CD4-positive, alpha-beta memory T cell (primary cell): ENCODE data around the gene OXA1L. TPM values are rescaled to one million over a fixed set of nuclear protein-coding genes. Genes with fewer than 3 reads are reported as not detected.
"Not testable (repeated sequence)": the region's sequence is repeated elsewhere in the genome, so short reads cannot be mapped to it uniquely, and the experiment has no call there.

Experiments
- CTCF ChIA-PET: fragments of 350-600 bp; sonication (Branson Sonifier 250); formaldehyde crosslinking; loops from one replicate; lab custom pipeline; 2021; ENCODE audit warnings: inconsistent platforms; ENCODE audit not compliant: partially characterized antibody; lab: Charles Lee
- POLR2A ChIA-PET: fragments of 350-600 bp; sonication (Branson Sonifier 250); formaldehyde crosslinking; loops from one replicate; lab custom pipeline; 2021; ENCODE audit not compliant: partially characterized antibody; lab: Charles Lee
- DNase-seq, 5 donors: peaks; one replicate each; pipeline versions ENCODE4 v3.0.0 to v3.0.0-alpha.2; 2020 to 2022; ENCODE audit warnings: mixed read lengths in 1 of 5
- H3K27ac ChIP-seq: one replicate; pipeline ENCODE4 v1.7.0; 2013; ENCODE audit warnings: low read depth, low read length
- H3K27me3 ChIP-seq: 2 replicates; pipeline ENCODE4 v1.7.0; 2013; ENCODE audit warnings: mild to moderate bottlenecking, low read length, moderate library complexity; ENCODE audit not compliant: insufficient read depth
- H3K36me3 ChIP-seq: 2 replicates; pipeline ENCODE4 v1.7.0; 2013; ENCODE audit warnings: mild to moderate bottlenecking, low read length, moderate library complexity; ENCODE audit not compliant: insufficient read depth
- H3K4me1 ChIP-seq: 2 replicates; pipeline ENCODE4 v1.7.0; 2013; ENCODE audit warnings: mild to moderate bottlenecking, low read length, moderate library complexity; ENCODE audit not compliant: insufficient read depth
- H3K4me3 ChIP-seq, 2 donors: one replicate each; pipeline ENCODE4 v1.7.0; 2013; ENCODE audit warnings: low read length in 2 of 2, mild to moderate bottlenecking in 1 of 2
- H3K9me3 ChIP-seq, 2 donors: one replicate each; pipeline ENCODE4 v1.7.0; 2013; ENCODE audit warnings: low read length in 2 of 2, control low read depth in 1 of 2; ENCODE audit not compliant: control insufficient read depth in 1 of 2
- H3K27ac Mint-ChIP-seq, 7 donors: one replicate each; pipeline ENCODE4 v1.8.0; 2020 to 2021; ENCODE audit warnings: mixed read lengths in 7 of 7, mild to moderate bottlenecking in 6 of 7, inconsistent platforms in 3 of 7, moderate library complexity in 3 of 7
- H3K27me3 Mint-ChIP-seq, 2 donors: one replicate each; pipeline ENCODE4 v1.8.0; 2020 to 2021; ENCODE audit warnings: mixed read lengths in 2 of 2
- H3K36me3 Mint-ChIP-seq, 2 donors: one replicate each; pipeline ENCODE4 v1.8.0; 2020 to 2021; ENCODE audit warnings: mixed read lengths in 2 of 2, inconsistent platforms in 1 of 2, mild to moderate bottlenecking in 1 of 2
- H3K4me1 Mint-ChIP-seq, 4 donors: one replicate each; pipeline ENCODE4 v1.8.0; 2020 to 2021; ENCODE audit warnings: mixed read lengths in 4 of 4, mild to moderate bottlenecking in 1 of 4
- H3K4me3 Mint-ChIP-seq, 8 donors: one replicate each; pipeline ENCODE4 v1.8.0; 2020 to 2021; ENCODE audit warnings: mixed read lengths in 8 of 8, mild to moderate bottlenecking in 7 of 8, moderate library complexity in 6 of 8, inconsistent platforms in 3 of 8
- H3K9me3 Mint-ChIP-seq, 8 donors: one replicate each; pipeline ENCODE4 v1.8.0; 2020 to 2021; ENCODE audit warnings: mixed read lengths in 8 of 8, mild to moderate bottlenecking in 5 of 8, inconsistent platforms in 3 of 8, moderate library complexity in 1 of 8
- intact Hi-C: fragments of 100-400 bp; cut with micrococcal nuclease; formaldehyde crosslinking; loops from one replicate; pipeline ENCODE4 v1.15.1; 2023
- polyA plus RNA-seq, 2 donors: library from polyadenylated mRNA; unstranded; fragments of 300-500 nt; fragmentation: Illumina TruSeq; gene quantifications; one replicate each; pipeline ENCODE4 v1.2.3, GENCODE V29; 2021
- total RNA-seq, 2 experiments: library from RNA; stranded (reverse); gene quantifications; one replicate each; pipeline ENCODE4 v1.2.3, GENCODE V29; 2021

Gene OXA1L
- total RNA-seq (100 to 1,000 TPM; 129 to 137 TPM), polyA plus RNA-seq (10 to 100 TPM; 54.6 to 66.1 TPM)

GRCh38 chr14:22766457-22767322 is at the start of gene OXA1L:
TSS of gene OXA1L (plus strand) at chr14:22766688. CDS start at chr14:22766702, 14 bp downstream.
- peaks cover 0 to 2% of the 10 kb centered on the region in 2 donors for H3K9me3 ChIP-seq
- no peaks in the 10 kb centered on the region for H3K27me3 ChIP-seq
- intact Hi-C loops: loop anchor here (1.0 to 5.0 kb wide), 7 partner anchors 54 to 1256 kb away; partner anchors contain the start of genes DAD1, METTL3, MRPL52 and RBM23
- H3K4me1 ChIP-seq: peaks cover 24% of the 10 kb centered on the region
- Mint-ChIP-seq H3K9me3 (peaks cover 0 to 12% (median 8%) of the 10 kb centered on the region in 8 donors), H3K36me3 (peaks cover 46 to 50% of the 10 kb centered on the region in 2 donors), H3K27me3 (no peaks in the 10 kb centered on the region), H3K4me1 (peaks cover 26 to 39% (median 34%) of the 10 kb centered on the region in 4 donors), H3K27ac (peak within 1 kb of the TSS; percentile 86 to 100 (median 98)), H3K4me3 (peak within 1 kb of the TSS; percentile 85 to 96 (median 94))
- ChIA-PET CTCF (interaction anchor here (0.6 to 1.9 kb wide), 18 partner anchors 56 to 1032 kb away, joined by 3 to 8 read pairs (median 3); no protein-coding TSS in a partner anchor), POLR2A (interaction anchor here (0.5 to 3.3 kb wide), 33 partner anchors 9 to 1466 kb away, joined by 3 to 32 read pairs (median 5); partner anchors contain the start of genes ACIN1, C14orf119, CHD8 and CHMP4A)
- H3K4me3 ChIP-seq: peak within 1 kb of the TSS; percentile 62 to 88
- peaks cover 33% of the 10 kb centered on the region for H3K36me3 ChIP-seq
- DNase-seq: peak; percentile 95 to 98 (median 98)
- peak within 1 kb of the TSS; percentile 88 for H3K27ac ChIP-seq

DNA sequence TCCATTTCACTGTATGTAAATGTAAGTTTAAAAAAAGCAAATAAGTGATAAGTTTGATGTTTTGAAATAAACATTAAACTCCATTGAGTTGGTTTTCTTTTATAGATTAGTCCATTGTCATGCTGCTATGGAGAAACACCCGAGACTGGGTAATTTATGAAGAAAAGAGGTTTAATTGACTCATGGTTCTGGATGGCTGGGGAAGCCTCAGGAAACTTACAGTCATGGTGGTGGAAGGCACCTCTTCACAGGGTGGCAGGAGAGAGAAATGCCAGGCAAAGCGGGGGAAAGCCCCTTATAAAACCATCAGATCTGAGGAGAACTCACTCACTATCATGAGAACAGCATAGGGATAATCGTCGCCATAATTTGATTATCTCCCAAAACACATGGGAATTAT is 48.4 kb upstream of the OXA1L start:
- no peak for DNase-seq
- POLR2A ChIA-PET: no interaction called here
- Histone ChIP-seq H3K27me3 (no peaks in the 10 kb centered on the region), H3K4me1 (no peaks in the 10 kb centered on the region), H3K9me3 (no peaks in the 10 kb centered on the region), H3K27ac (no peak overlapping the region), H3K36me3 (no peaks in the 10 kb centered on the region), H3K4me3 (no peak overlapping the region)
- Mint-ChIP-seq H3K36me3 (no peaks in the 10 kb centered on the region), H3K27ac (peak overlapping the region in 1 of 7 donors; percentile 49), H3K4me1 (peaks cover 2 to 7% (median 6%) of the 10 kb centered on the region in 4 donors), H3K4me3 (no peak overlapping the region), H3K9me3 (peaks cover 0 to 2% (median 0%) of the 10 kb centered on the region in 8 donors), H3K27me3 (peaks cover 4 to 6% of the 10 kb centered on the region in 2 donors)
- CTCF ChIA-PET: no interaction called here
- intact Hi-C loops: no loop called here

DNA sequence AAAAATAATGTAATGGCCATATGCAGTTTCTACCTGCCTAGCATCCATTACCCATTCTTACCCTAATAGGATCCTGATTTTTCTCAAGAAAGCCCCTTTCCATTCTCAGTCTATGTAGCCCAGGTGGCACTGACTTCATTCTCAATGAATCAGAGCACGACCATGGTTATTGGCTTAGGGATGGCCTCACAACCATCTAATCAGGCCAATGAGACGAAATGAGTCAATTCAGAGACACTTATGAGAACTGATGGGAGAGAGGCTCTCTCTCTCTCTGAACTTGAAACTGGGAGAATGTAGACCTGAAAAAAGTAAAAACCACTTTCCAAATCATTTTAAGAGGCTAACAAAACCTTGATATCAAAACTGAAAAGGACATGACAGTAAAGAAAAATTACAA is 45.3 kb upstream of the OXA1L start:
- Histone ChIP-seq H3K9me3 (no peaks in the 10 kb centered on the region), H3K27ac (no peak overlapping the region), H3K4me3 (no peak overlapping the region), H3K4me1 (no peaks in the 10 kb centered on the region), H3K27me3 (no peaks in the 10 kb centered on the region), H3K36me3 (no peaks in the 10 kb centered on the region)
- Mint-ChIP-seq H3K36me3 (no peaks in the 10 kb centered on the region), H3K9me3 (peaks cover 0 to 2% (median 0%) of the 10 kb centered on the region in 8 donors), H3K27me3 (peaks cover 1% of the 10 kb centered on the region in 2 donors), H3K4me3 (no peak overlapping the region), H3K27ac (no peak overlapping the region), H3K4me1 (no peaks in the 10 kb centered on the region)
- DNase-seq: no peak
- intact Hi-C loops: no loop called here
- POLR2A ChIA-PET: no interaction called here
- CTCF ChIA-PET: no interaction called here

GRCh38 chr14:22723815-22724214 is 42.7 kb upstream of the OXA1L start:
- Mint-ChIP-seq H3K36me3 (no peaks in the 10 kb centered on the region), H3K4me3 (no peak overlapping the region), H3K27me3 (peaks cover 1% of the 10 kb centered on the region in 2 donors), H3K4me1 (no peaks in the 10 kb centered on the region), H3K27ac (no peak overlapping the region), H3K9me3 (peaks cover 0 to 2% (median 0%) of the 10 kb centered on the region in 8 donors)
- H3K9me3 ChIP-seq: no peaks in the 10 kb centered on the region
- no peaks in the 10 kb centered on the region for H3K4me1 ChIP-seq
- DNase-seq: no peak
- ChIA-PET POLR2A (no interaction called here), CTCF (interaction anchor here (0.9 kb wide), 1 partner anchor 153 kb away, joined by 6 read pairs; no protein-coding TSS in a partner anchor)
- H3K4me3 ChIP-seq: no peak overlapping the region
- no peaks in the 10 kb centered on the region for H3K36me3 ChIP-seq
- no peaks in the 10 kb centered on the region for H3K27me3 ChIP-seq
- H3K27ac ChIP-seq: no peak overlapping the region
- intact Hi-C loops: no loop called here

- H3K27me3 ChIP-seq, H3K36me3 Mint-ChIP-seq, H3K27me3 Mint-ChIP-seq, intact Hi-C loops, H3K36me3 ChIP-seq, H3K9me3 Mint-ChIP-seq, POLR2A ChIA-PET, H3K27ac ChIP-seq, H3K4me1 Mint-ChIP-seq, H3K27ac Mint-ChIP-seq, H3K4me1 ChIP-seq, H3K9me3 ChIP-seq, DNase-seq, CTCF ChIA-PET, H3K4me3 ChIP-seq, H3K4me3 Mint-ChIP-seq: not testable (repeated sequence)
Observed at GRCh38 chr14:22724847-22725246, 41.6 kb upstream of the OXA1L start.

- H3K4me1 Mint-ChIP-seq, H3K36me3 ChIP-seq, DNase-seq, H3K27me3 ChIP-seq, H3K27ac Mint-ChIP-seq, H3K4me1 ChIP-seq, POLR2A ChIA-PET, H3K4me3 Mint-ChIP-seq, H3K27me3 Mint-ChIP-seq, H3K27ac ChIP-seq, intact Hi-C loops, H3K4me3 ChIP-seq, H3K36me3 Mint-ChIP-seq, H3K9me3 Mint-ChIP-seq, H3K9me3 ChIP-seq: not testable (repeated sequence)
- CTCF ChIA-PET: interaction anchor here (0.9 kb wide), 1 partner anchor 343 kb away, joined by 3 read pairs; no protein-coding TSS in a partner anchor
Observed at GRCh38 chr14:22725374-22725773, 41.1 kb upstream of the OXA1L start.

DNA sequence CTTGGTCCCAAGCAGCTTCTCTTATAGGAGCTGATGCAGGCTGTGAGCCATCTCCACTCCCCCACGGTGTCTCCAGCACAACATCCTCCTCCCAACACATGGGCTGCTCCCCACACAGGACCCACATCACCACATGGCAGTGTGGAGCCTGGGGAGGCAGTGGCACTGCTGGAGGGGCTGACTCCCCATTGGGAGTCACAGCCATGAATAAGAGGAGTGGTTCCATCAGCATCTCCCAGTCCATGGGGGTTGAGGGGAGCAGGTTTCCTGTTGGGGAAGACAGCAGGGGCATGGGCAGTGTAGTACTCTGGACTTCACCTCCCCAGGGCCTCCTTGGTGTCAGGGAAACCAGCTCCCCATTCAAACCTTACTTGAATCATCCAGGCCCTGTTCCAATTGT is 40.5 kb upstream of the OXA1L start:
- no peak for DNase-seq
- Mint-ChIP-seq H3K27ac (no peak overlapping the region), H3K4me1 (no peaks in the 10 kb centered on the region), H3K27me3 (peaks cover 1 to 2% of the 10 kb centered on the region in 2 donors), H3K9me3 (peaks cover 0 to 2% (median 0%) of the 10 kb centered on the region in 8 donors), H3K36me3 (no peaks in the 10 kb centered on the region), H3K4me3 (no peak overlapping the region)
- Histone ChIP-seq H3K27me3 (no peaks in the 10 kb centered on the region), H3K36me3 (no peaks in the 10 kb centered on the region), H3K4me1 (no peaks in the 10 kb centered on the region), H3K9me3 (no peaks in the 10 kb centered on the region), H3K4me3 (no peak overlapping the region), H3K27ac (no peak overlapping the region)
- intact Hi-C loops: no loop called here
- POLR2A ChIA-PET: no interaction called here
- CTCF ChIA-PET: interaction anchor here (0.7 to 0.9 kb wide), 2 partner anchors 13 to 343 kb away, joined by 3 read pairs; no protein-coding TSS in a partner anchor
